GM18951 (cell line): ENCODE measurements around the gene LONRF3.

Source experiments
- POLR2A ChIP-seq: IDR thresholded peaks from 4 replicates; pipeline ENCODE4 v1.6.1; 2011; ENCODE audit warnings: mild to moderate bottlenecking; ENCODE audit not compliant: insufficient read length, insufficient read depth; ENCODE audit errors: extremely low read depth
- in situ Hi-C: fragments of 300-500 bp; cut with MboI; formaldehyde crosslinking; loops from one replicate; pipeline ENCODE4 v1.12.0; 2022; ENCODE audit warnings: low sequenced_read_pairs, mixed read lengths, inconsistent platforms; ENCODE audit not compliant: unreplicated experiment

LONRF3 gene

GRCh38 chrX:118974088-118974907, at the start of gene LONRF3:
LONRF3 (plus strand) TSS chrX:118974618; CDS start chrX:118974781, 163 bp downstream.
- in situ Hi-C loops, result no loop called here
- TF ChIP-seq POLR2A, result no peak

- TF ChIP-seq POLR2A, result no peak
- in situ Hi-C loops, result no loop called here
Measured at GRCh38 chrX:118928151-118928550, 46.3 kb upstream of the LONRF3 start.

GRCh38 chrX:118935352-118935751, 39.1 kb upstream of the LONRF3 start:
- in situ Hi-C loops, result no loop called here
- no peak for TF ChIP-seq POLR2A

- TF ChIP-seq POLR2A, result no peak
- in situ Hi-C loops, result no loop called here
Measured at GRCh38 chrX:118941147-118941546, 33.3 kb upstream of the LONRF3 start.

DNA sequence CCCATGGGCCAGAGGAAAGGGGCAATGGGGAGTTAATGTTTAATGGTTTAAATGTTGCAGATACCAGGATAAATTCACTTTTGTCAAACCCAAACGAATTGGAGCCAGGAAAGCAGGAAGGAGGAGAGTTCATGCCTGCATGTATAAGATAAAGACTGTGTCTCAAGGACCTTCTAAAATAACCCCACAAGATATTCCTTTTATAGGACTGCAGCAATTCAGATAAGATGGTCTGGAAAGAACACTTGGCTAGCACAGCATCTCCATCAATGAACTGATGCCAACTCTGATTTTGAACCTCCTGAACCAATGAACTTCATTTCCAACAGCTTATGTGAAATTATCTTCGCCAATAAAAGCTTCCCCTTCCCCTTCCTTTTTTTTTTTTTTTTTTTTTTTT, 31.3 kb upstream of the LONRF3 start:
- TF ChIP-seq POLR2A, result no peak
- in situ Hi-C loops, result no loop called here

- in situ Hi-C loops, result no loop called here
- TF ChIP-seq POLR2A, result no peak
Measured at GRCh38 chrX:118945921-118946320, 28.5 kb upstream of the LONRF3 start.

- in situ Hi-C loops, result no loop called here
- TF ChIP-seq POLR2A, result no peak
Measured at GRCh38 chrX:118948270-118948669, 26.1 kb upstream of the LONRF3 start.

DNA sequence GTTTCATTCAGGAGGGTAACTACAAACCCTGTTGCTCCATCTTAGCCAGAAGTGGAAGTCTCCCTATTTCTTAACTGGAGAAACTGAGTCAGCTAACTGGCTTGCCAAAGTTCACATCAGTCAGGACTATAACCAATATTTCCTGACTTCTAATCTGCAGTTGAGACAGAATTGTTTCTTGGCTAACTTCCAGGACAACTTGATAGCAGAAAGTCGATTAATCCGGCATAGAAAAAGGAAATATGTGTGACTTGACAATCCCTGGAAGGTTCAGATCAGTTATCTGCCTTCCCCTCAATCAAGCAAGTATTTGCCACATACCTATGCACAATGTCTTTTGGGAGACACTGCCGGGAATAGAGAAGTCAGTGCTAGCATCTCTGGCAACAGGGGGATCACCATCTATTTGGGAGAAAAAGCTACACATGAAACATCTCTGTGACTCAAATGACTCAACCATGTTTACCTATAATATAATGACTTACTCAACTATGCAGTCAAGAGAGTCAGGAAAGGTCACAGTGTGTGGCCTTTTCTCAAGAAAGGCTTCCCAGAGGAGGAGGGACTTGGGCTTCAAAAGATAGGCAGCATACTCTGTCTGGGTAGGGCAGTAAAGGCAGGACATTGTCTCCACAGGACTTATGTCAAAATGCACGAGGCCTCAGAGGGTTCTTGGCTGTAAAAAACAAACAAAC, 12.4 kb upstream of the LONRF3 start:
- in situ Hi-C loops, result no loop called here
- TF ChIP-seq POLR2A, result no peak

GRCh38 chrX:118963159-118963558, 11.3 kb upstream of the LONRF3 start:
- in situ Hi-C loops, result no loop called here
- TF ChIP-seq POLR2A, result no peak

DNA sequence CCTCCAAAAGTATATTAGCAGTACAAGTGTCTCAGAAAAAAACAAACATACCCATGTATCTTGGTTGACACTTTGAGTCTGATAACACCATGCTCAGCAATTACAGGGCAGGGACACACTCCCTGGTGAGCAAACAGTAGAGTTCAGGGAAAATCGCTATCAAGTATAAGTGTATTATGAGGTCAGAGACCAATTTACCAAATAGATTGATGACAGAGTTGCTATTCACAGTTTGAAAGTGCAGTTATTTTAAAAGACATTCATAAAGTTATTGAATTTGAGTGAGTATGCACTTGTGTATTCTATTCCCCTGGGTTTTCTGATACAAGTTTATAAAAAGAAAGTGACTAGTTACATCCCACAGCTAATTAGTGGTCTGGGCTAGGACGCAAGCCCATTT, 10.2 kb upstream of the LONRF3 start:
- TF ChIP-seq POLR2A, result no peak
- in situ Hi-C loops, result no loop called here

DNA sequence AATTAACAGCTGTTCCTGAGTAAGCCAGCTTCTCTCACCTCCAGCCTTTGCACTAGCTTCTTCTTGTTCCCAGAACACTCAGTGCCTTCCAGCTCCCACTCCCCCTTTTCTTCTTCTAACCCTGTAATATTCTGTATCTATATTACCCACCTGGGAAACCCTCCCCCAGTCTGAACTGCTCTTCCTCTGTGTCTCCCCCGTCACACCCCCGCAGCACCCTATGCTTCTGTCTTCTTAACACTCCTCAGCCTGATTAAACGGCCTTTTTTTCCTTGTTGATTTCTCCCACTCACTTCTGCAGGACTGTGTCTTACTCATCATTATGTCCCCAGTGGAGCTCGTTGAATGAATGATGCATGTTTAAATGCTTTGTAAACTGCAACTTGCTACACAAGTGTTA, 9.0 kb upstream of the LONRF3 start:
- in situ Hi-C loops, result no loop called here
- no peak for TF ChIP-seq POLR2A

DNA sequence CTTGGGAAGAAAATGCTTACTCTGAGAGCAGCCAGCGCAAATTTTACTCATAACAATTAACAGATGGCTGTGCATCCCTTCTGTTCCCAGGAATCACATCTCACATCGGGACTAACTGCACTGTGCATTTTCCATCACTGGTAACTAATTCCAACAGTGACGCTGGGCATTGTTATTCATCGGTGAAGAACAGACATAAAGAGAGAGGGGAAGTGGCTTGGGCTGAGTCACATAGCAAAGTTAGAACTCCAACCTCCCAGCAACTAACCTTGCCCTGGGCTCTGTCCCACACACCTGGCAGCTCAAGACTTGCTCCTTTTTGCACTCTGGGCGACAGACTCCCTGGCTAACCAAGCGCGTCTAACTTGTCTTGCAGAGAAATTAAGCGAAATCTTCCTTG, 6.4 kb upstream of the LONRF3 start:
- in situ Hi-C loops, result no loop called here
- no peak for TF ChIP-seq POLR2A

GRCh38 chrX:118971552-118971951, 2.9 kb upstream of the LONRF3 start:
- in situ Hi-C loops, result no loop called here
- TF ChIP-seq POLR2A, result no peak

- in situ Hi-C loops, result no loop called here
- no peak for TF ChIP-seq POLR2A
Measured at GRCh38 chrX:118973389-118974087, 880 bp upstream of the LONRF3 start.
